Measurements from ENCODE around the gene CD101. TPM values are rescaled to one million over a fixed set of nuclear protein-coding genes. Genes with fewer than 3 reads are reported as not detected.

CD101 gene
- total RNA-seq, 6 donors from 2014 or later, result 3.1 to 50.2 (median 11.7) TPM

- peak; percentile 48 to 72 for DNase-seq
- H3K4me1 ChIP-seq, result peaks cover 0 to 4% (median 4%) of the 10 kb centered on the region in 4 donors
- H3K36me3 ChIP-seq, result no peaks in the 10 kb centered on the region
- ATAC-seq (ENCODE audit: low FRiP score in 2 of 2), result peak in 1 of 2 donors; percentile 92
- H3K9me3 ChIP-seq, result no peaks in the 10 kb centered on the region
- 54 to 63% methylated on average over 12 of the region's 12 CpGs for WGBS, 2 donors
- H3K27ac ChIP-seq, result peak overlapping the region in 3 of 4 donors; percentile 54 to 73 (median 54)
- H3K27me3 ChIP-seq, result no peaks in the 10 kb centered on the region
- H3K4me3 ChIP-seq, result no peak overlapping the region
- TF ChIP-seq CTCF (IDR thresholded peaks at IDR 0.05) (no peak), POLR2AphosphoS5 (IDR thresholded peaks at IDR 0.05) (no peak), EP300 (IDR thresholded peaks at IDR 0.05) (peak in 1 of 4 donors; percentile 43), POLR2A (IDR thresholded peaks at IDR 0.05) (no peak)
Measured at GRCh38 chr1:116990612-116991151, 10.9 kb upstream of the CD101 start.

- no peak for TF ChIP-seq POLR2AphosphoS5 (IDR thresholded peaks at IDR 0.05)
- no peak for TF ChIP-seq CTCF (IDR thresholded peaks at IDR 0.05)
- no peak for TF ChIP-seq POLR2A (IDR thresholded peaks at IDR 0.05)
- TF ChIP-seq EP300 (IDR thresholded peaks at IDR 0.05), result no peak
- WGBS, 2 donors, result 46 to 62% methylated on average over 2 of the region's 2 CpGs
- H3K27ac ChIP-seq, result peak overlapping the region in 3 of 4 donors; percentile 54 to 73 (median 54)
- ATAC-seq (ENCODE audit: low FRiP score in 2 of 2) (no peak), DNase-seq (no peak)
- H3K9me3 ChIP-seq, result no peaks in the 10 kb centered on the region
- H3K27me3 ChIP-seq, result no peaks in the 10 kb centered on the region
- H3K4me3 ChIP-seq, result no peak overlapping the region
- peaks cover 0 to 4% (median 4%) of the 10 kb centered on the region in 4 donors for H3K4me1 ChIP-seq
- no peaks in the 10 kb centered on the region for H3K36me3 ChIP-seq
Measured at GRCh38 chr1:116991171-116991845, 10.3 kb upstream of the CD101 start.

- no peaks in the 10 kb centered on the region for H3K36me3 ChIP-seq
- H3K9me3 ChIP-seq, result no peaks in the 10 kb centered on the region
- DNase-seq (no peak), ATAC-seq (ENCODE audit: low FRiP score in 2 of 2) (no peak)
- TF ChIP-seq POLR2AphosphoS5 (IDR thresholded peaks at IDR 0.05) (no peak), EP300 (IDR thresholded peaks at IDR 0.05) (no peak), POLR2A (IDR thresholded peaks at IDR 0.05) (no peak), CTCF (IDR thresholded peaks at IDR 0.05) (no peak)
- peak overlapping the region in 3 of 4 donors; percentile 4 to 56 (median 54) for H3K27ac ChIP-seq
- WGBS, 2 donors, result 89 to 95% methylated on average over 1 of the region's 1 CpG
- H3K4me3 ChIP-seq, result no peak overlapping the region
- H3K4me1 ChIP-seq, result peaks cover 0 to 4% (median 4%) of the 10 kb centered on the region in 4 donors
- H3K27me3 ChIP-seq, result no peaks in the 10 kb centered on the region
Measured at GRCh38 chr1:116991918-116992317, 9.6 kb upstream of the CD101 start.

GRCh38 chr1:116993286-116993685 is 8.3 kb upstream of the CD101 start:
- WGBS, 2 donors, result 76 to 89% methylated on average over 7 of the region's 7 CpGs
- Histone ChIP-seq H3K4me3 (no peak overlapping the region), H3K4me1 (peaks cover 0 to 4% (median 4%) of the 10 kb centered on the region in 4 donors), H3K9me3 (no peaks in the 10 kb centered on the region), H3K27me3 (no peaks in the 10 kb centered on the region), H3K36me3 (no peaks in the 10 kb centered on the region), H3K27ac (no peak overlapping the region)
- ATAC-seq (ENCODE audit: low FRiP score in 2 of 2) (no peak), DNase-seq (no peak)
- TF ChIP-seq POLR2AphosphoS5 (IDR thresholded peaks at IDR 0.05), result no peak
- peak in 1 of 4 donors; percentile 26 for TF ChIP-seq EP300 (IDR thresholded peaks at IDR 0.05)

- TF ChIP-seq EP300 (IDR thresholded peaks at IDR 0.05), result no peak
- TF ChIP-seq POLR2AphosphoS5 (IDR thresholded peaks at IDR 0.05), result no peak
- no peak for TF ChIP-seq CTCF (IDR thresholded peaks at IDR 0.05)
- TF ChIP-seq POLR2A (IDR thresholded peaks at IDR 0.05), result no peak
- ATAC-seq (ENCODE audit: low FRiP score in 2 of 2), result no peak
- no peak overlapping the region for H3K27ac ChIP-seq
- H3K27me3 ChIP-seq, result no peaks in the 10 kb centered on the region
- no peaks in the 10 kb centered on the region for H3K36me3 ChIP-seq
- H3K4me1 ChIP-seq, result peaks cover 0 to 4% (median 4%) of the 10 kb centered on the region in 4 donors
- 65 to 71% methylated on average over 2 of the region's 2 CpGs for WGBS, 2 donors
- no peaks in the 10 kb centered on the region for H3K9me3 ChIP-seq
- no peak overlapping the region for H3K4me3 ChIP-seq
- DNase-seq, result no peak
Measured at GRCh38 chr1:116994411-116994810, 7.1 kb upstream of the CD101 start.
